HepG2 (cell line): ENCODE measurements around the gene PLXND1. TPM values are rescaled to one million over a fixed set of nuclear protein-coding genes. Genes with fewer than 3 reads are reported as not detected.
A peak's percentile ranks its signal among the peaks of the same experiment; 100 is the strongest.

ENCODE experiments used
- KLF11 ChIP-seq: IDR thresholded peaks from 2 replicates; pipeline ENCODE4 v1.6.1; 2016; ENCODE audit warnings: missing compliant biosample characterization
- TP53 ChIP-seq: sonication (generic); formaldehyde crosslinking; conservative IDR thresholded peaks from 2 replicates; pipeline ENCODE4 v1.4.0; 2020; ENCODE audit warnings: missing genetic modification reagents
- ZNF44 ChIP-seq: sonication (generic); formaldehyde crosslinking; IDR thresholded peaks from 2 replicates; pipeline ENCODE4 v1.5.1; 2020; ENCODE audit warnings: mild to moderate bottlenecking, missing genetic modification reagents
- polyA plus RNA-seq, 8 experiments: library from polyadenylated mRNA; depleted of rRNA in 3 of 8; stranded (reverse) in 7 of 8; unstranded in 1 of 8; fragments of >200 nt; fragmentation: Illumina TruSeq in 4 of 8; extraction: Trizol in 4 of 8; gene quantifications; 2 replicates each; pipeline versions ENCODE4 v1.2.1 to v1.2.3, GENCODE V29; 2011 to 2016; ENCODE audit warnings: low read depth in 4 of 8, missing spikeins in 1 of 8, mixed read lengths in 1 of 8; ENCODE audit not compliant: insufficient read depth in 1 of 8
- total RNA-seq, 5 experiments: library from RNA; depleted of rRNA; stranded (reverse); fragments of >200 nt; fragmentation: Illumina TruSeq; extraction: Trizol; gene quantifications; 2 replicates each; pipeline ENCODE4 v1.2.3, GENCODE V29; 2016; ENCODE audit warnings: low read depth in 1 of 5
- TF ChIP-seq, protein P1 (sequence below): sonication (generic); formaldehyde crosslinking; IDR thresholded peaks from 2 replicates; pipeline ENCODE4 v1.5.0; 2020; ENCODE audit warnings: mild to moderate bottlenecking, missing genetic modification reagents, borderline replicate concordance
- TF ChIP-seq, protein P2 (sequence below): sonication (generic); formaldehyde crosslinking; IDR thresholded peaks from 2 replicates; pipeline ENCODE4 v1.5.0; 2020; ENCODE audit warnings: mild to moderate bottlenecking, missing genetic modification reagents, borderline replicate concordance
- TF ChIP-seq, protein P3 (sequence below), 2 experiments: sonication (generic) in 1 of 2; formaldehyde crosslinking in 1 of 2; IDR thresholded peaks; 2 replicates each; pipeline versions ENCODE4 v1.6.1 to v1.9.0; 2014 to 2022; ENCODE audit warnings: antibody characterized with exemption in 1 of 2, borderline replicate concordance in 1 of 2, inconsistent platforms in 1 of 2, low read depth in 1 of 2, missing genetic modification reagents in 1 of 2
- TF ChIP-seq, protein P4 (sequence below): sonication (generic); formaldehyde crosslinking; IDR thresholded peaks from 2 replicates; pipeline ENCODE4 v1.4.0; 2020; ENCODE audit warnings: missing genetic modification reagents
- TF ChIP-seq, protein P5 (sequence below), 2 experiments: fragments of 450-650 bp in 1 of 2; sonication (generic) in 1 of 2; formaldehyde crosslinking; IDR thresholded peaks; 2 replicates each; pipeline versions ENCODE4 v1.5.0 to v1.8.0; 2020 to 2022; ENCODE audit warnings: mild to moderate bottlenecking in 1 of 2, missing genetic modification reagents in 1 of 2

PLXND1 gene
- total and polyA plus RNA-seq, 2 of the 13 experiments (the other 11 are each of a cell fraction or from before 2014, with no cell fraction given) = 15.9 to 42.0 TPM

DNA sequence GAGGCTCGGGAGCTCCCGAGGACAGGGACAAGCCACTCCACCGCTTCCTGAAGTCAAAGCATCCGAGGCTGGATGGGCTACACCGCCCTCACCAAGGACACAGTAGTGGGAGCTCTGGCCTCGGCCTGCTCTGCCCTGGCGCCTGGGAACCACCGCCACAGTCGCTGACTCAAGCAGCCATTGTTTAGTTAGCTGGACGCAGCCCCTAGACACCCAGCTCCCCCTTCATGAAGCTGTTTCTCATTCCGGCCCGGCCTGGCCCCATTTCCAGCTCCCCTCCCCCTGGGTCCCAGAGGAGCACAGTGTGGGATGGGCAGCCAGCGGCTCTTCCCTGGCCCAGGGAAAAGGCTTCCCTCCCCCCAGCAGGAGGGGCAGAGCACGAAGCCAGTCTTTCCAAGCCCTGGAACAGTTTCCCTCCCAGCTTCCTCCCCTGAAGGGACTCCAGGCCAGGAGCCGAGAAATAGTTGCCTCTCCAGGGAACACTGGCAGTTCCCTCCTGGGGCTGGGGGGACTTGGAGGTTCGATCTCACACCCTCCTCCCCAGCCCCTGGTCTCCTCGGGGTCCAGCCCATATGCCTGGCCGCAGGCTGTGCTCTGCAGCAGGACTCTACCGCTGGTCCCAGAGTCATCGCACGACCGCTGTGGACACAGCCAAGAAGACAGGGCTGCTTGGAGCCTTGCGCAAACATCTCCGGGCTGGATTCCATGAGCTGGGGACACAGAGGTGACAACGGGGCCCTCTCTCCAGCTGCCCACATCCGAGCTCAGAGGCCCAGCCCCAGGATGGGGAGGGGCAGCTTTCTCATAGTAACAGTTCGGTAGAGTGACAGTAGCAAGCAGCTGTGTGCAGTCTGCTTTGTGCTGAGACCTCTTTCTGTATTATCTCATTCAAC is 10.0 kb downstream of the PLXND1 start (continued):
- TF ChIP-seq, protein P1, sequence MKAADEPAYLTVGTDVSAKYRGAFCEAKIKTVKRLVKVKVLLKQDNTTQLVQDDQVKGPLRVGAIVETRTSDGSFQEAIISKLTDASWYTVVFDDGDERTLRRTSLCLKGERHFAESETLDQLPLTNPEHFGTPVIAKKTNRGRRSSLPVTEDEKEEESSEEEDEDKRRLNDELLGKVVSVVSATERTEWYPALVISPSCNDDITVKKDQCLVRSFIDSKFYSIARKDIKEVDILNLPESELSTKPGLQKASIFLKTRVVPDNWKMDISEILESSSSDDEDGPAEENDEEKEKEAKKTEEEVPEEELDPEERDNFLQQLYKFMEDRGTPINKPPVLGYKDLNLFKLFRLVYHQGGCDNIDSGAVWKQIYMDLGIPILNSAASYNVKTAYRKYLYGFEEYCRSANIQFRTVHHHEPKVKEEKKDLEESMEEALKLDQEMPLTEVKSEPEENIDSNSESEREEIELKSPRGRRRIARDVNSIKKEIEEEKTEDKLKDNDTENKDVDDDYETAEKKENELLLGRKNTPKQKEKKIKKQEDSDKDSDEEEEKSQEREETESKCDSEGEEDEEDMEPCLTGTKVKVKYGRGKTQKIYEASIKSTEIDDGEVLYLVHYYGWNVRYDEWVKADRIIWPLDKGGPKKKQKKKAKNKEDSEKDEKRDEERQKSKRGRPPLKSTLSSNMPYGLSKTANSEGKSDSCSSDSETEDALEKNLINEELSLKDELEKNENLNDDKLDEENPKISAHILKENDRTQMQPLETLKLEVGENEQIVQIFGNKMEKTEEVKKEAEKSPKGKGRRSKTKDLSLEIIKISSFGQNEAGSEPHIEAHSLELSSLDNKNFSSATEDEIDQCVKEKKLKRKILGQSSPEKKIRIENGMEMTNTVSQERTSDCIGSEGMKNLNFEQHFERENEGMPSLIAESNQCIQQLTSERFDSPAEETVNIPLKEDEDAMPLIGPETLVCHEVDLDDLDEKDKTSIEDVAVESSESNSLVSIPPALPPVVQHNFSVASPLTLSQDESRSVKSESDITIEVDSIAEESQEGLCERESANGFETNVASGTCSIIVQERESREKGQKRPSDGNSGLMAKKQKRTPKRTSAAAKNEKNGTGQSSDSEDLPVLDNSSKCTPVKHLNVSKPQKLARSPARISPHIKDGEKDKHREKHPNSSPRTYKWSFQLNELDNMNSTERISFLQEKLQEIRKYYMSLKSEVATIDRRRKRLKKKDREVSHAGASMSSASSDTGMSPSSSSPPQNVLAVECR (CRISPR knock-in tag) = peak; percentile 52; the same call in 1 of the 2 replicates
- TF ChIP-seq, protein P2, sequence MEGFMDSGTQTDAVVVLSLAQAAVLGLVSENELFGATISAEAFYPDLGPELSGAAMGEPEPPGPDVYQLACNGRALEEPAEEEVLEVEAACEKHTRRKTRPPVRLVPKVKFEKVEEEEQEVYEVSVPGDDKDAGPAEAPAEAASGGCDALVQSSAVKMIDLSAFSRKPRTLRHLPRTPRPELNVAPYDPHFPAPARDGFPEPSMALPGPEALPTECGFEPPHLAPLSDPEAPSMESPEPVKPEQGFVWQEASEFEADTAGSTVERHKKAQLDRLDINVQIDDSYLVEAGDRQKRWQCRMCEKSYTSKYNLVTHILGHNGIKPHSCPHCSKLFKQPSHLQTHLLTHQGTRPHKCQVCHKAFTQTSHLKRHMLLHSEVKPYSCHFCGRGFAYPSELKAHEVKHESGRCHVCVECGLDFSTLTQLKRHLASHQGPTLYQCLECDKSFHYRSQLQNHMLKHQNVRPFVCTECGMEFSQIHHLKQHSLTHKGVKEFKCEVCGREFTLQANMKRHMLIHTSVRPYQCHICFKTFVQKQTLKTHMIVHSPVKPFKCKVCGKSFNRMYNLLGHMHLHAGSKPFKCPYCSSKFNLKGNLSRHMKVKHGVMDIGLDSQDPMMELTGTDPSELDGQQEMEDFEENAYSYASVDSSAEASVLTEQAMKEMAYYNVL (CRISPR knock-in tag) = peak; percentile 54; the same call in 1 of the 2 replicates
- TF ChIP-seq TP53 (CRISPR knock-in tag) = no peak
- TF ChIP-seq, protein P3, sequence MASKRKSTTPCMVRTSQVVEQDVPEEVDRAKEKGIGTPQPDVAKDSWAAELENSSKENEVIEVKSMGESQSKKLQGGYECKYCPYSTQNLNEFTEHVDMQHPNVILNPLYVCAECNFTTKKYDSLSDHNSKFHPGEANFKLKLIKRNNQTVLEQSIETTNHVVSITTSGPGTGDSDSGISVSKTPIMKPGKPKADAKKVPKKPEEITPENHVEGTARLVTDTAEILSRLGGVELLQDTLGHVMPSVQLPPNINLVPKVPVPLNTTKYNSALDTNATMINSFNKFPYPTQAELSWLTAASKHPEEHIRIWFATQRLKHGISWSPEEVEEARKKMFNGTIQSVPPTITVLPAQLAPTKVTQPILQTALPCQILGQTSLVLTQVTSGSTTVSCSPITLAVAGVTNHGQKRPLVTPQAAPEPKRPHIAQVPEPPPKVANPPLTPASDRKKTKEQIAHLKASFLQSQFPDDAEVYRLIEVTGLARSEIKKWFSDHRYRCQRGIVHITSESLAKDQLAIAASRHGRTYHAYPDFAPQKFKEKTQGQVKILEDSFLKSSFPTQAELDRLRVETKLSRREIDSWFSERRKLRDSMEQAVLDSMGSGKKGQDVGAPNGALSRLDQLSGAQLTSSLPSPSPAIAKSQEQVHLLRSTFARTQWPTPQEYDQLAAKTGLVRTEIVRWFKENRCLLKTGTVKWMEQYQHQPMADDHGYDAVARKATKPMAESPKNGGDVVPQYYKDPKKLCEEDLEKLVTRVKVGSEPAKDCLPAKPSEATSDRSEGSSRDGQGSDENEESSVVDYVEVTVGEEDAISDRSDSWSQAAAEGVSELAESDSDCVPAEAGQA (IDR thresholded peaks at IDR 0.05; ENCODE audit: low read depth) = no peak
- TF ChIP-seq, protein P3 (CRISPR knock-in tag; IDR thresholded peaks at IDR 0.05; ENCODE audit: borderline replicate concordance) = no peak
- TF ChIP-seq, protein P4, sequence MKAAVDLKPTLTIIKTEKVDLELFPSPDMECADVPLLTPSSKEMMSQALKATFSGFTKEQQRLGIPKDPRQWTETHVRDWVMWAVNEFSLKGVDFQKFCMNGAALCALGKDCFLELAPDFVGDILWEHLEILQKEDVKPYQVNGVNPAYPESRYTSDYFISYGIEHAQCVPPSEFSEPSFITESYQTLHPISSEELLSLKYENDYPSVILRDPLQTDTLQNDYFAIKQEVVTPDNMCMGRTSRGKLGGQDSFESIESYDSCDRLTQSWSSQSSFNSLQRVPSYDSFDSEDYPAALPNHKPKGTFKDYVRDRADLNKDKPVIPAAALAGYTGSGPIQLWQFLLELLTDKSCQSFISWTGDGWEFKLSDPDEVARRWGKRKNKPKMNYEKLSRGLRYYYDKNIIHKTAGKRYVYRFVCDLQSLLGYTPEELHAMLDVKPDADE (CRISPR knock-in tag) = 0 out of 2 replicates have a peak, but pooled peaks have one; percentile 73
- TF ChIP-seq KLF11 (CRISPR knock-in tag) = no peak; the same call in 1 of the 2 replicates
- TF ChIP-seq, protein P5, sequence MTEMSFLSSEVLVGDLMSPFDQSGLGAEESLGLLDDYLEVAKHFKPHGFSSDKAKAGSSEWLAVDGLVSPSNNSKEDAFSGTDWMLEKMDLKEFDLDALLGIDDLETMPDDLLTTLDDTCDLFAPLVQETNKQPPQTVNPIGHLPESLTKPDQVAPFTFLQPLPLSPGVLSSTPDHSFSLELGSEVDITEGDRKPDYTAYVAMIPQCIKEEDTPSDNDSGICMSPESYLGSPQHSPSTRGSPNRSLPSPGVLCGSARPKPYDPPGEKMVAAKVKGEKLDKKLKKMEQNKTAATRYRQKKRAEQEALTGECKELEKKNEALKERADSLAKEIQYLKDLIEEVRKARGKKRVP (CRISPR knock-in tag; IDR thresholded peaks at IDR 0.05) = no peak; a peak in 1 of 4 replicates
- TF ChIP-seq ZNF44 (CRISPR knock-in tag) = no peak
